HepG2 (cell line): ENCODE data around the gene TIGAR. TPM values are rescaled to one million over a fixed set of nuclear protein-coding genes. Genes with fewer than 3 reads are reported as not detected.

ENCODE experiments used
- ATAC-seq: fragments of 200-7000 bp; cut with Tn5 transposase; 3 replicates; pipeline ENCODE4 v1.9.1; 2020; ENCODE audit warnings: mild to moderate bottlenecking, moderate library complexity
- BruUV-seq: library from RNA; stranded (reverse); fragments of 400-500 nt; replicated peaks from 2 replicates; lab custom pipeline; 2021; lab: Mats Ljungman, UMichigan
- CTCF ChIA-PET: fragments of 300-600 bp; formaldehyde crosslinking; extraction: SDS; loops from one replicate; lab custom pipeline; 2021; ENCODE audit warnings: low total read pairs, inconsistent platforms, low intra/inter-chr PET ratio; lab: Yijun Ruan, JAX
- POLR2A ChIA-PET: fragments of 350-600 bp; sonication (Branson Sonifier 250); formaldehyde crosslinking; loops from one replicate; lab custom pipeline; 2020; ENCODE audit warnings: antibody characterized with exemption, inconsistent platforms; lab: Yijun Ruan, JAX
- DNase-seq: peaks from one replicate; pipeline ENCODE4 v3.0.0-alpha.2; 2015; ENCODE audit warnings: low spot score
- FAIRE-seq: peaks from 3 replicates; lab custom pipeline; 2011; peaks lifted over from hg19 to GRCh38; lab: Jason Lieb, UNC
- H2AFZ ChIP-seq: one replicate; pipeline ENCODE4 v1.6.1; 2011; ENCODE audit warnings: low read length, inconsistent platforms
- H3K27ac ChIP-seq: fragments of 300-600 bp; 3 replicates; pipeline ENCODE4 v1.8.0; 2011; ENCODE audit warnings: mixed run types, mild to moderate bottlenecking, mixed read lengths, low read length, inconsistent platforms; ENCODE audit not compliant: insufficient read depth; ENCODE audit errors: extremely low read length
- H3K27me3 ChIP-seq, 2 experiments: fragments of 200-600 bp in 1 of 2; 2 replicates in 1 of 2; 3 replicates in 1 of 2; pipeline versions ENCODE4 v1.6.0 to v1.8.0; 2011; ENCODE audit warnings: low read length in 2 of 2, mild to moderate bottlenecking in 2 of 2, moderate library complexity in 2 of 2, inconsistent platforms in 1 of 2; ENCODE audit not compliant: insufficient read depth in 2 of 2, control insufficient read depth in 1 of 2
- H3K36me3 ChIP-seq, 2 experiments: fragments of 200-600 bp in 1 of 2; replicated peaks in 1 of 2; 2 replicates in 1 of 2; 3 replicates in 1 of 2; pipeline versions ENCODE4 v1.5.1 to v1.8.0; 2011; ENCODE audit warnings: low read length in 2 of 2, inconsistent platforms in 1 of 2; ENCODE audit not compliant: insufficient read depth in 2 of 2, control insufficient read depth in 1 of 2
- H3K4me1 ChIP-seq: 2 replicates; pipeline ENCODE4 v1.5.1; 2012; ENCODE audit warnings: low read length, inconsistent platforms; ENCODE audit not compliant: insufficient read depth
- H3K4me2 ChIP-seq: 2 replicates; pipeline ENCODE4 v1.6.0; 2011; ENCODE audit warnings: low read depth, low read length, inconsistent platforms
- H3K4me3 ChIP-seq, 3 experiments: fragments of 200-600 bp in 1 of 3; sonication (generic), shearing (Covaris generic) in 1 of 3; replicated peaks in 1 of 3; 2 replicates each; pipeline ENCODE4 v1.5.1; 2011 to 2016; ENCODE audit warnings: low read length in 3 of 3, inconsistent platforms in 2 of 3, low read depth in 2 of 3, mild to moderate bottlenecking in 2 of 3, control low read depth in 1 of 3, mixed read lengths in 1 of 3; ENCODE audit not compliant: insufficient read depth in 1 of 3
- H3K79me2 ChIP-seq: one replicate; pipeline ENCODE4 v1.6.1; 2011; ENCODE audit warnings: low read length, inconsistent platforms; ENCODE audit not compliant: insufficient read depth
- H3K9ac ChIP-seq: 2 replicates; pipeline ENCODE4 v1.6.0; 2011; ENCODE audit warnings: mild to moderate bottlenecking, low read depth, low read length, inconsistent platforms; ENCODE audit not compliant: insufficient read depth
- H3K9me3 ChIP-seq: 2 replicates; pipeline ENCODE4 v1.5.1; 2012; ENCODE audit warnings: mild to moderate bottlenecking, low read length
- H4K20me1 ChIP-seq: 2 replicates; pipeline ENCODE4 v1.6.0; 2011; ENCODE audit warnings: inconsistent platforms, mild to moderate bottlenecking, low read length, moderate library complexity; ENCODE audit not compliant: insufficient read depth
- CBX5 ChIP-seq: sonication (generic); formaldehyde crosslinking; IDR thresholded peaks from 2 replicates; pipeline ENCODE4 v1.4.0; 2020; ENCODE audit warnings: missing genetic modification reagents, borderline replicate concordance
- MAFF ChIP-seq: IDR thresholded peaks from 2 replicates; pipeline ENCODE4 v1.6.1; 2011; ENCODE audit warnings: low read depth, low read length, improper control_type of control experiment
- MAFK ChIP-seq, 2 experiments: IDR thresholded peaks in 1 of 2; conservative IDR thresholded peaks in 1 of 2; 2 replicates each; pipeline ENCODE4 v1.6.1; 2011; ENCODE audit warnings: improper control_type of control experiment in 2 of 2, low read length in 2 of 2
- PHB2 ChIP-seq: fragments of 450-650 bp; IDR thresholded peaks from 2 replicates; pipeline ENCODE4 v1.6.1; 2018; ENCODE audit not compliant: partially characterized antibody
- SNAPC5 ChIP-seq: sonication (generic); formaldehyde crosslinking; IDR thresholded peaks from 2 replicates; pipeline ENCODE4 v1.8.1; 2023; ENCODE audit warnings: mild to moderate bottlenecking, missing genetic modification reagents, borderline replicate concordance
- SYNCRIP ChIP-seq: fragments of 200-400 bp; formaldehyde crosslinking; IDR thresholded peaks from 2 replicates; pipeline ENCODE4 v1.6.1; 2018; ENCODE audit warnings: mild to moderate bottlenecking, low read depth, low read length; ENCODE audit not compliant: insufficient read depth
- TFDP2 ChIP-seq: sonication (generic); formaldehyde crosslinking; IDR thresholded peaks from 2 replicates; pipeline ENCODE4 v1.4.0; 2020; ENCODE audit warnings: missing genetic modification reagents
- TOPORS ChIP-seq: sonication (generic); formaldehyde crosslinking; IDR thresholded peaks from 2 replicates; pipeline ENCODE4 v1.8.0; 2023; ENCODE audit warnings: mild to moderate bottlenecking, missing genetic modification reagents
- USF2 ChIP-seq, 2 experiments: sonication (generic) in 1 of 2; formaldehyde crosslinking in 1 of 2; IDR thresholded peaks; 2 replicates each; pipeline versions ENCODE4 v1.5.1 to v1.6.1; 2011 to 2020; ENCODE audit warnings: borderline replicate concordance in 1 of 2, low read depth in 1 of 2, low read length in 1 of 2, mild to moderate bottlenecking in 1 of 2, missing genetic modification reagents in 1 of 2, moderate library complexity in 1 of 2
- ZBTB38 ChIP-seq: sonication (generic); formaldehyde crosslinking; IDR thresholded peaks from 2 replicates; pipeline ENCODE4 v1.5.1; 2020; ENCODE audit warnings: mild to moderate bottlenecking, missing genetic modification reagents
- ZNF12 ChIP-seq: sonication (generic); formaldehyde crosslinking; IDR thresholded peaks from 2 replicates; pipeline ENCODE4 v1.5.0; 2020; ENCODE audit warnings: missing genetic modification reagents
- ZNF207 ChIP-seq: fragments of 450-650 bp; IDR thresholded peaks from 2 replicates; pipeline ENCODE4 v1.6.1; 2016; ENCODE audit warnings: antibody characterized with exemption, borderline replicate concordance
- ZNF382 ChIP-seq: sonication (generic); formaldehyde crosslinking; IDR thresholded peaks from 2 replicates; pipeline ENCODE4 v1.5.0; 2020; ENCODE audit warnings: missing genetic modification reagents, mild to moderate bottlenecking, borderline replicate concordance
- ZNF557 ChIP-seq: sonication (generic); formaldehyde crosslinking; IDR thresholded peaks from 2 replicates; pipeline ENCODE4 v1.4.0; 2020; ENCODE audit warnings: missing genetic modification reagents
- ZNF589 ChIP-seq: sonication (generic); formaldehyde crosslinking; conservative IDR thresholded peaks from 2 replicates; pipeline ENCODE4 v1.8.0; 2022; ENCODE audit warnings: mild to moderate bottlenecking, moderate library complexity, missing genetic modification reagents
- ZNF720 ChIP-seq: sonication (generic); formaldehyde crosslinking; IDR thresholded peaks from 2 replicates; pipeline ENCODE4 v1.4.0; 2020; ENCODE audit warnings: missing genetic modification reagents
- ZNF766 ChIP-seq: sonication (generic); formaldehyde crosslinking; IDR thresholded peaks from 2 replicates; pipeline ENCODE4 v1.5.0; 2020; ENCODE audit warnings: missing genetic modification reagents, borderline replicate concordance
- WGBS: methylation state at CpG from one replicate; pipeline ENCODE4 v1.1.6; 2017; ENCODE audit warnings: low lambda C conversion rate; 5-methylcytosine and 5-hydroxymethylcytosine counted together
- in situ Hi-C: cut with HindIII; loops from 2 replicates; pipeline ENCODE4 v1.10.0; 2017; ENCODE audit warnings: low pct_unique_long_range_greater_than_20kb; ENCODE audit not compliant: extremely low pct_ligation_motif_present
- intact Hi-C: fragments of 100-400 bp; cut with micrococcal nuclease; formaldehyde crosslinking; loops from one replicate; pipeline ENCODE4 v1.10.0; 2022; ENCODE audit not compliant: unreplicated experiment
- polyA plus RNA-seq, 8 experiments: library from polyadenylated mRNA; depleted of rRNA in 3 of 8; stranded (reverse) in 7 of 8; unstranded in 1 of 8; fragments of >200 nt; fragmentation: Illumina TruSeq in 4 of 8; extraction: Trizol in 4 of 8; gene quantifications; 2 replicates each; pipeline versions ENCODE4 v1.2.1 to v1.2.3, GENCODE V29; 2011 to 2016; ENCODE audit warnings: low read depth in 4 of 8, missing spikeins in 1 of 8, mixed read lengths in 1 of 8; ENCODE audit not compliant: insufficient read depth in 1 of 8
- total RNA-seq, 5 experiments: library from RNA; depleted of rRNA; stranded (reverse); fragments of >200 nt; fragmentation: Illumina TruSeq; extraction: Trizol; gene quantifications; 2 replicates each; pipeline ENCODE4 v1.2.3, GENCODE V29; 2016; ENCODE audit warnings: low read depth in 1 of 5

The TIGAR gene
- total and polyA plus RNA-seq, 2 of the 13 experiments (the other 11 are each of a cell fraction or from before 2014, with no cell fraction given), result 2.6 to 21.8 TPM

GRCh38 chr12:4372653-4373052 is 51.6 kb downstream of the TIGAR start:
- ATAC-seq, result no peak
- peaks cover 5 to 41% of the 10 kb centered on the region in 2 experiments; a peak in 3 of 5 replicates for H3K27me3 ChIP-seq
- no peak overlapping the region for H3K27ac ChIP-seq
- peaks cover 10% of the 10 kb centered on the region for H3K4me1 ChIP-seq
- H3K79me2 ChIP-seq, result no peaks in the 10 kb centered on the region
- no peaks in the 10 kb centered on the region for H3K36me3 ChIP-seq
- H3K4me3 ChIP-seq, result no peak overlapping the region
- in situ Hi-C loops, result no loop called here
- TF ChIP-seq TFDP2 (CRISPR knock-in tag), result no peak
- no peak for TF ChIP-seq PHB2
- no peak for TF ChIP-seq SNAPC5
- TF ChIP-seq ZNF12, result no peak
- TF ChIP-seq SYNCRIP, result no peak
- no peak for TF ChIP-seq ZNF207
- no peak for TF ChIP-seq USF2 (IDR thresholded peaks at IDR 0.05; ENCODE audit: low read depth, low read length)
- no peak for TF ChIP-seq USF2 (CRISPR knock-in tag; IDR thresholded peaks at IDR 0.05; ENCODE audit: borderline replicate concordance)
- no peak for TF ChIP-seq ZNF720 (CRISPR knock-in tag)
- peak; percentile 72 for TF ChIP-seq MAFF
- no peak for TF ChIP-seq ZNF382 (CRISPR knock-in tag)
- TF ChIP-seq ZNF557 (CRISPR knock-in tag), result no peak
- peak; percentile 54 to 81; a peak in 2 of 4 replicates for TF ChIP-seq MAFK (conservative IDR thresholded peaks at IDR 0.05 in 1 of 2, IDR thresholded peaks at IDR 0.05 in 1 of 2; ENCODE audit: low read length in 2 of 2)
- no peak for TF ChIP-seq ZNF589
- TF ChIP-seq ZBTB38 (CRISPR knock-in tag), result no peak
- TF ChIP-seq TOPORS, result no peak
- TF ChIP-seq CBX5 (CRISPR knock-in tag), result no peak
- no peak for TF ChIP-seq ZNF766 (CRISPR knock-in tag)
- TF ChIP-seq, all 625 proteins: peak for 2
- BruUV-seq, result no TSS peak
- Histone ChIP-seq H3K9me3 (no peaks in the 10 kb centered on the region), H3K4me2 (no peak overlapping the region), H4K20me1 (no peaks in the 10 kb centered on the region), H3K9ac (no peak overlapping the region), H2AFZ (no peak overlapping the region)
- no peak for DNase-seq
- intact Hi-C loops, result no loop called here
- no peak for FAIRE-seq
- POLR2A ChIA-PET, result no interaction called here
- whole genome bisulfite sequencing, result 0% methylated on average over 2 of the region's 2 CpGs
- CTCF ChIA-PET, result no interaction called here
